CD4-positive, alpha-beta T cell (primary cell): ENCODE results near the gene OLAH. TPM values are rescaled to one million over a fixed set of nuclear protein-coding genes. Genes with fewer than 3 reads are reported as not detected.
"Not testable (repeated sequence)": the region's sequence is repeated elsewhere in the genome, so short reads cannot be mapped to it uniquely, and the experiment has no call there.

Experiments used
- ATAC-seq: fragments of 200-7000 bp; cut with Tn5 transposase; one replicate; pipeline ENCODE4 v1.10.0; 2022; ENCODE audit warnings: mild to moderate bottlenecking; ENCODE audit not compliant: poor library complexity
- CTCF ChIA-PET: fragments of 350-600 bp; sonication (Branson Sonifier 250); formaldehyde crosslinking; loops from one replicate; lab custom pipeline; 2021; ENCODE audit warnings: antibody characterized with exemption, inconsistent platforms; lab: Charles Lee
- POLR2A ChIA-PET: fragments of 350-600 bp; sonication (Branson Sonifier 250); formaldehyde crosslinking; loops from one replicate; lab custom pipeline; 2021; ENCODE audit warnings: antibody characterized with exemption, inconsistent platforms; lab: Charles Lee
- DNase-seq, 14 experiments: peaks; one replicate each; pipeline ENCODE4 v3.0.0-alpha.2; 2013 to 2020; ENCODE audit warnings: mixed read lengths in 2 of 14
- H3K27ac ChIP-seq, 2 donors: one replicate each; pipeline versions ENCODE4 v1.5.1 to v1.7.0; 2013; ENCODE audit warnings: low read length in 2 of 2, low read depth in 1 of 2, mild to moderate bottlenecking in 1 of 2
- H3K27me3 ChIP-seq, 2 experiments: 1 replicate in 1 of 2; 2 replicates in 1 of 2; pipeline versions ENCODE4 v1.6.1 to v1.7.0; 2013; ENCODE audit warnings: low read length in 2 of 2, control low read depth in 1 of 2, mild to moderate bottlenecking in 1 of 2, moderate library complexity in 1 of 2; ENCODE audit not compliant: insufficient read depth in 2 of 2, control insufficient read depth in 1 of 2
- H3K36me3 ChIP-seq: one replicate; pipeline ENCODE4 v1.6.1; 2013; ENCODE audit warnings: low read length, control low read depth; ENCODE audit not compliant: insufficient read depth
- H3K4me1 ChIP-seq: one replicate; pipeline ENCODE4 v1.6.1; 2013; ENCODE audit warnings: low read length, control low read depth; ENCODE audit not compliant: insufficient read depth
- H3K4me3 ChIP-seq: one replicate; pipeline ENCODE4 v1.5.1; 2013; ENCODE audit warnings: mild to moderate bottlenecking, low read length, moderate library complexity
- H3K9me3 ChIP-seq, 2 experiments: 1 replicate in 1 of 2; 2 replicates in 1 of 2; pipeline versions ENCODE4 v1.6.1 to v1.7.0; 2013; ENCODE audit warnings: low read length in 2 of 2, mild to moderate bottlenecking in 2 of 2, control low read depth in 1 of 2, moderate library complexity in 1 of 2; ENCODE audit not compliant: control insufficient read depth in 1 of 2, insufficient read depth in 1 of 2
- H3K27ac Mint-ChIP-seq: one replicate; pipeline ENCODE4 v1.8.0; 2020; ENCODE audit warnings: mixed read lengths
- H3K27me3 Mint-ChIP-seq: one replicate; pipeline ENCODE4 v1.8.0; 2021; ENCODE audit warnings: mixed read lengths
- H3K36me3 Mint-ChIP-seq: one replicate; pipeline ENCODE4 v1.8.0; 2021; ENCODE audit warnings: low read depth, mixed read lengths
- H3K4me1 Mint-ChIP-seq: one replicate; pipeline ENCODE4 v1.8.0; 2021; ENCODE audit warnings: low read depth, mixed read lengths
- H3K4me3 Mint-ChIP-seq: one replicate; pipeline ENCODE4 v1.8.0; 2020; ENCODE audit warnings: mild to moderate bottlenecking, mixed read lengths
- H3K9me3 Mint-ChIP-seq: one replicate; pipeline ENCODE4 v1.8.0; 2020; ENCODE audit warnings: mixed read lengths
- intact Hi-C, 2 experiments: fragments of 100-400 bp; cut with DNase I in 1 of 2; cut with micrococcal nuclease in 1 of 2; formaldehyde crosslinking; loops; one replicate each; pipeline versions ENCODE4 v1.15.1 to v1.9.0; 2023 to 2025; cut with DNase I, micrococcal nuclease
- total RNA-seq, 174 experiments: library from RNA in 2 of 174; stranded (reverse) in 2 of 174; gene quantifications; one replicate each; pipeline ENCODE4 v1.2.3 and lab custom pipeline; 2021 to 2026
- TF ChIP-seq, protein P1 (sequence below): fragments of 200-600 bp; IDR thresholded peaks from one replicate; pipeline ENCODE4 v1.8.0; 2022; ENCODE audit warnings: antibody characterized with exemption, mild to moderate bottlenecking

The OLAH gene
- total RNA-seq, 2 experiments from 2014 or later = 0.22 to 0.34 TPM

- intact Hi-C loops, H3K4me3 Mint-ChIP-seq, H3K27me3 Mint-ChIP-seq, H3K4me3 ChIP-seq, H3K27ac ChIP-seq, H3K4me1 ChIP-seq, H3K27ac Mint-ChIP-seq, POLR2A ChIA-PET, H3K36me3 ChIP-seq, H3K4me1 Mint-ChIP-seq, DNase-seq, H3K36me3 Mint-ChIP-seq, H3K9me3 ChIP-seq, ATAC-seq, H3K27me3 ChIP-seq, H3K9me3 Mint-ChIP-seq, CTCF ChIA-PET: not testable (repeated sequence)
Observed at GRCh38 chr10:15023079-15023478, 20.7 kb upstream of the OLAH start.

DNA sequence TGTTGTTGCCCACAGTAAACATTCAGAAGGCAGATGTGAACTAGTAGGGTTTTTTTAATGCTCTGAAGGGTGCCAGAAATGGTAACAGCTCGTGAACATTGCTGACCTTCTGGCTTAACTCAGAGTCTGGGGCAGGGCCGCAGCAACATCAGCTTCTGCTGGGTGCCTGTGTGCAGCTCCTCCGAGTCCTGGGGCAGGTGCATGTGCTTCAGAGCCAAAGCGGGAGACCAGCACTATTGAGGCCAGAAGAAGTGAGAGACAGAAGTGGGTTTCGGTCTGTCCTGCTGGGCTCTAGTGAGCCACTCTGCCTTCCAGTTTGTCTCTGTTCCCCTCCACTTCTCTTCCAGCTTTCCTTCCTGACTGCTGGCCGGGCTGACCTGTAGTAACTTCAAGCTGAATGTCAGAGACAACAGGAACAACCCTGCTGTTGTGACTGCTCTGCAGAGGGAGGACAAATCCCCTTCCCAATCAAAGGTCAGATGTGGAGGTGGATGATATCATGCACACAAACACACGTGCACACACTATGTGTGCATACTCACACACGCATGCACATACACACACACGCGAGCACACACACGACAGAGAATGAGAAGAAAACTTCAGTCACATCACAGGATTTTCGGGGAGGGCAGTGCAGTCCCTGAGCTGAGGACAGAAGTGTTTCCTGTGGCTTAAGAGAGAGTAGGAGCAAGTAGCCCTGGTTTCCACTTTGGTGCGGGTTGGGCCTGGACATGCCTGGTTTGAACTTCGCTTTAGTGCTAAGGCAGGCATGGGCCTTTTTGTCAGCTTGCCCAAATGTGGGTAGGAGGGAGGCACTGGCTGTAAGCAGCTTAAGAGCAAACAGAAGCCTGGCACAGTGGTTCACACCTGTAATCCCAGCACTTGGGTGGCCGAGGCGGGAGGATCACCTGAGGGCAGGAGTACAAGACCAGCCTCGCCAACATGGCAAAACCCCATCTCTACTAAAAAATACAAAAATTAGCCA is 19.4 kb upstream of the OLAH start:
- H3K27me3 ChIP-seq, POLR2A ChIA-PET, ATAC-seq, H3K27ac ChIP-seq, H3K27me3 Mint-ChIP-seq, H3K36me3 ChIP-seq, DNase-seq, H3K4me3 ChIP-seq, H3K27ac Mint-ChIP-seq, CTCF ChIA-PET, H3K9me3 ChIP-seq, H3K36me3 Mint-ChIP-seq, H3K9me3 Mint-ChIP-seq, H3K4me1 ChIP-seq, H3K4me3 Mint-ChIP-seq, intact Hi-C loops, H3K4me1 Mint-ChIP-seq: not testable (repeated sequence)

GRCh38 chr10:15025040-15025439 is 18.7 kb upstream of the OLAH start:
- H3K4me3 Mint-ChIP-seq, H3K27ac ChIP-seq, CTCF ChIA-PET, H3K9me3 Mint-ChIP-seq, POLR2A ChIA-PET, H3K4me1 Mint-ChIP-seq, ATAC-seq, H3K27ac Mint-ChIP-seq, H3K27me3 Mint-ChIP-seq, H3K27me3 ChIP-seq, H3K4me3 ChIP-seq, H3K9me3 ChIP-seq, intact Hi-C loops, H3K4me1 ChIP-seq, H3K36me3 Mint-ChIP-seq, DNase-seq, H3K36me3 ChIP-seq: not testable (repeated sequence)

GRCh38 chr10:15027741-15028140 is 16.0 kb upstream of the OLAH start:
- H3K4me1 ChIP-seq = no peaks in the 10 kb centered on the region
- H3K36me3 ChIP-seq = no peaks in the 10 kb centered on the region
- CTCF ChIA-PET = no interaction called here
- TF ChIP-seq, protein P1, sequence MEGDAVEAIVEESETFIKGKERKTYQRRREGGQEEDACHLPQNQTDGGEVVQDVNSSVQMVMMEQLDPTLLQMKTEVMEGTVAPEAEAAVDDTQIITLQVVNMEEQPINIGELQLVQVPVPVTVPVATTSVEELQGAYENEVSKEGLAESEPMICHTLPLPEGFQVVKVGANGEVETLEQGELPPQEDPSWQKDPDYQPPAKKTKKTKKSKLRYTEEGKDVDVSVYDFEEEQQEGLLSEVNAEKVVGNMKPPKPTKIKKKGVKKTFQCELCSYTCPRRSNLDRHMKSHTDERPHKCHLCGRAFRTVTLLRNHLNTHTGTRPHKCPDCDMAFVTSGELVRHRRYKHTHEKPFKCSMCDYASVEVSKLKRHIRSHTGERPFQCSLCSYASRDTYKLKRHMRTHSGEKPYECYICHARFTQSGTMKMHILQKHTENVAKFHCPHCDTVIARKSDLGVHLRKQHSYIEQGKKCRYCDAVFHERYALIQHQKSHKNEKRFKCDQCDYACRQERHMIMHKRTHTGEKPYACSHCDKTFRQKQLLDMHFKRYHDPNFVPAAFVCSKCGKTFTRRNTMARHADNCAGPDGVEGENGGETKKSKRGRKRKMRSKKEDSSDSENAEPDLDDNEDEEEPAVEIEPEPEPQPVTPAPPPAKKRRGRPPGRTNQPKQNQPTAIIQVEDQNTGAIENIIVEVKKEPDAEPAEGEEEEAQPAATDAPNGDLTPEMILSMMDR = no peak
- Mint-ChIP-seq H3K36me3 (no peaks in the 10 kb centered on the region), H3K27ac (no peak overlapping the region), H3K4me3 (no peak overlapping the region), H3K27me3 (no peaks in the 10 kb centered on the region), H3K9me3 (no peaks in the 10 kb centered on the region), H3K4me1 (peaks cover 7% of the 10 kb centered on the region)
- DNase-seq (no peak), ATAC-seq (no peak)
- intact Hi-C loops = no loop called here
- no peak overlapping the region for H3K4me3 ChIP-seq
- no peak overlapping the region for H3K27ac ChIP-seq
- H3K9me3 ChIP-seq = no peaks in the 10 kb centered on the region
- POLR2A ChIA-PET = no interaction called here
- H3K27me3 ChIP-seq = no peaks in the 10 kb centered on the region
